HCT116 (cell line): Measurements from ENCODE around the gene ART1. TPM values are rescaled to one million over a fixed set of nuclear protein-coding genes. Genes with fewer than 3 reads are reported as not detected.

ENCODE experiments used
- ATAC-seq: fragments of 200-7000 bp; cut with Tn5 transposase; 2 replicates; pipeline ENCODE4 v1.9.1; 2020; ENCODE audit warnings: mild to moderate bottlenecking, moderate library complexity
- BruUV-seq: library from RNA; stranded (reverse); fragments of 400-500 nt; replicated peaks from 2 replicates; lab custom pipeline; 2021; lab: Mats Ljungman, UMichigan
- CTCF ChIA-PET: fragments of 300-600 bp; sonication (Branson Sonifier 250); formaldehyde crosslinking; loops from one replicate; lab custom pipeline; 2021; ENCODE audit warnings: antibody characterized with exemption; lab: Charles Lee
- POLR2A ChIA-PET: fragments of 300-600, 350-600 bp; sonication (Branson Sonifier 250); formaldehyde crosslinking; loops from one replicate; lab custom pipeline; 2021; ENCODE audit warnings: antibody characterized with exemption; lab: Charles Lee
- RAD21 ChIA-PET, 2 experiments: fragments of 300-600 bp; sonication (Branson Sonifier 250); formaldehyde crosslinking; loops; one replicate each; lab custom pipeline; 2023; ENCODE audit warnings: low total read pairs in 2 of 2; ENCODE audit not compliant: uncharacterized antibody in 2 of 2, unreplicated experiment in 2 of 2, low non-redundant PET in 1 of 2; lab: Charles Lee
- DNase-seq: peaks from one replicate; pipeline ENCODE4 v3.0.0-alpha.2; 2010; ENCODE audit warnings: low read depth, low spot score
- H2AFZ ChIP-seq: fragments of 200-600 bp; shearing (Covaris generic), sonication (generic); 2 replicates; pipeline ENCODE4 v1.6.1; 2017; ENCODE audit warnings: low read depth, mixed run types, mixed read lengths, antibody characterized with exemption, low read length; ENCODE audit not compliant: poor library complexity, severe bottlenecking
- H3K27ac ChIP-seq: 2 replicates; pipeline ENCODE4 v1.5.1; 2012; ENCODE audit warnings: low read depth, low read length
- H3K27me3 ChIP-seq: fragments of 200-600 bp; sonication (generic); 2 replicates; pipeline ENCODE4 v1.6.1; 2016; ENCODE audit warnings: mixed run types, low read length, mixed read lengths; ENCODE audit not compliant: insufficient read depth
- H3K36me3 ChIP-seq, 2 experiments: fragments of 200-500 bp in 1 of 2; fragments of 200-600 bp in 1 of 2; sonication (Bioruptor generic) in 1 of 2; sonication (generic) in 1 of 2; 2 replicates each; pipeline versions ENCODE4 v1.5.1 to v1.6.1; 2014 to 2016; ENCODE audit warnings: low read length in 2 of 2, inconsistent platforms in 1 of 2, mixed read lengths in 1 of 2, mixed run types in 1 of 2; ENCODE audit not compliant: insufficient read depth in 2 of 2, control insufficient read depth in 1 of 2
- H3K4me1 ChIP-seq, 2 experiments: fragments of 200-600 bp in 1 of 2; sonication (generic) in 1 of 2; 2 replicates each; pipeline versions ENCODE4 v1.5.1 to v1.6.1; 2012 to 2017; ENCODE audit warnings: low read length in 2 of 2, inconsistent platforms in 1 of 2, mild to moderate bottlenecking in 1 of 2, mixed read lengths in 1 of 2, mixed run types in 1 of 2, moderate library complexity in 1 of 2; ENCODE audit not compliant: insufficient read depth in 2 of 2, control insufficient read depth in 1 of 2
- H3K4me2 ChIP-seq: fragments of 200-600 bp; sonication (generic); 2 replicates; pipeline ENCODE4 v1.6.1; 2017; ENCODE audit warnings: mixed run types, low read length, mixed read lengths
- H3K4me3 ChIP-seq, 2 experiments: fragments of 200-600 bp in 1 of 2; sonication (generic) in 1 of 2; replicated peaks in 1 of 2; 2 replicates each; pipeline ENCODE4 v1.5.1; 2011 to 2016; ENCODE audit warnings: low read length in 2 of 2, control low read depth in 1 of 2, low read depth in 1 of 2, mild to moderate bottlenecking in 1 of 2, mixed read lengths in 1 of 2, mixed run types in 1 of 2
- H3K79me2 ChIP-seq: fragments of 200-600 bp; sonication (generic); 2 replicates; pipeline ENCODE4 v1.6.1; 2017; ENCODE audit warnings: mild to moderate bottlenecking, mixed run types, low read length, moderate library complexity, mixed read lengths; ENCODE audit not compliant: insufficient read depth
- H3K9ac ChIP-seq: fragments of 200-600 bp; sonication (generic); 2 replicates; pipeline ENCODE4 v1.6.1; 2016; ENCODE audit warnings: low read length, mixed read lengths
- H3K9me2 ChIP-seq: fragments of 200-600 bp; sonication (generic), shearing (Covaris generic); 2 replicates; pipeline ENCODE4 v1.6.1; 2017; ENCODE audit warnings: mixed run types, mild to moderate bottlenecking, moderate library complexity; ENCODE audit not compliant: insufficient read depth
- H3K9me3 ChIP-seq, 2 experiments: fragments of 200-500 bp in 1 of 2; fragments of 200-600 bp in 1 of 2; sonication (Bioruptor generic) in 1 of 2; sonication (generic) in 1 of 2; 2 replicates each; pipeline ENCODE4 v1.6.1; 2014 to 2017; ENCODE audit warnings: low read length in 2 of 2, mixed read lengths in 2 of 2, inconsistent platforms in 1 of 2, low read depth in 1 of 2, mild to moderate bottlenecking in 1 of 2, mixed run types in 1 of 2, moderate library complexity in 1 of 2; ENCODE audit not compliant: control insufficient read depth in 1 of 2, insufficient read depth in 1 of 2
- H4K20me1 ChIP-seq: fragments of 200-600 bp; sonication (generic), shearing (Covaris generic); 2 replicates; pipeline ENCODE4 v1.6.1; 2017; ENCODE audit warnings: mixed run types, mild to moderate bottlenecking, moderate library complexity; ENCODE audit not compliant: insufficient read depth
- CEBPB ChIP-seq: IDR thresholded peaks from 2 replicates; pipeline ENCODE4 v1.6.1; 2012; ENCODE audit warnings: low read depth
- FOSL1 ChIP-seq: IDR thresholded peaks from 2 replicates; pipeline ENCODE4 v1.6.1; 2012; ENCODE audit warnings: low read depth
- JUND ChIP-seq: IDR thresholded peaks from 2 replicates; pipeline ENCODE4 v1.6.1; 2012
- POLR2A ChIP-seq: IDR thresholded peaks from 2 replicates; pipeline ENCODE4 v1.7.0; 2011; ENCODE audit warnings: borderline replicate concordance; ENCODE audit not compliant: insufficient read depth, insufficient read length; ENCODE audit errors: extremely low read depth
- POLR2AphosphoS5 ChIP-seq: IDR thresholded peaks from 2 replicates; pipeline ENCODE4 v1.6.1; 2011; ENCODE audit warnings: mild to moderate bottlenecking, low read depth, low read length, moderate library complexity
- SIN3A ChIP-seq: IDR thresholded peaks from 2 replicates; pipeline ENCODE4 v1.6.1; 2012; ENCODE audit warnings: low read depth
- SP1 ChIP-seq: IDR thresholded peaks from 2 replicates; pipeline ENCODE4 v1.6.1; 2012; ENCODE audit warnings: low read depth
- YY1 ChIP-seq: IDR thresholded peaks from 2 replicates; pipeline ENCODE4 v1.6.1; 2011; ENCODE audit warnings: low read length, low read depth, moderate library complexity, mild to moderate bottlenecking; ENCODE audit not compliant: insufficient replicate concordance; ENCODE audit errors: extremely low read depth
- ZFX ChIP-seq: fragments of 450-650 bp; IDR thresholded peaks from 2 replicates; pipeline ENCODE4 v1.6.1; 2017
- intact Hi-C: fragments of 100-400 bp; cut with micrococcal nuclease; formaldehyde crosslinking; loops from 2 replicates; pipeline ENCODE4 v1.10.0; 2022
- total RNA-seq: library from RNA; stranded (reverse); gene quantifications from one replicate; pipeline ENCODE4 v1.2.1, GENCODE V29; 2021; ENCODE audit not compliant: unreplicated experiment
- TF ChIP-seq, protein P1 (sequence below): IDR thresholded peaks from 2 replicates; pipeline ENCODE4 v1.6.1; 2012

Gene ART1
- total RNA-seq, 1 experiment from 2014 or later: not detected

- Histone ChIP-seq H3K27ac (no peak overlapping the region), H3K9me2 (no peaks in the 10 kb centered on the region), H3K9ac (no peak overlapping the region), H3K79me2 (peaks cover 50% of the 10 kb centered on the region), H3K4me3 (no peak overlapping the region), H3K9me3 (no peaks in the 10 kb centered on the region), H3K27me3 (no peaks in the 10 kb centered on the region), H3K4me1 (no peaks in the 10 kb centered on the region), H3K36me3 (peaks cover 53 to 57% of the 10 kb centered on the region in 2 experiments), H3K4me2 (no peak overlapping the region), H4K20me1 (no peaks in the 10 kb centered on the region), H2AFZ (no peak overlapping the region)
- ChIA-PET RAD21 (no interaction called here), CTCF (no interaction called here), POLR2A (no interaction called here)
- TF ChIP-seq JUND: no peak
- TF ChIP-seq YY1: no peak
- no peak for TF ChIP-seq SP1
- no peak for TF ChIP-seq ZFX
- no peak for TF ChIP-seq CEBPB
- TF ChIP-seq POLR2AphosphoS5: no peak
- TF ChIP-seq POLR2A: no peak
- no peak for TF ChIP-seq FOSL1
- TF ChIP-seq SIN3A: no peak
- TF ChIP-seq, protein P1, sequence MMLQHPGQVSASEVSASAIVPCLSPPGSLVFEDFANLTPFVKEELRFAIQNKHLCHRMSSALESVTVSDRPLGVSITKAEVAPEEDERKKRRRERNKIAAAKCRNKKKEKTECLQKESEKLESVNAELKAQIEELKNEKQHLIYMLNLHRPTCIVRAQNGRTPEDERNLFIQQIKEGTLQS: no peak
- ATAC-seq (no peak), DNase-seq (no peak)
- intact Hi-C loops: no loop called here
- no TSS peak for BruUV-seq
Observed at GRCh38 chr11:3712274-3712673, 67.3 kb downstream of the ART1 start.

Other genes with a start within 250 kb of the ART1 start
- 5.6 TPM for gene ART5, start 3.1 kb upstream of the ART1 start, total RNA-seq
- 3.0 TPM for gene CHRNA10, start 26.3 kb downstream of the ART1 start, total RNA-seq
- 98.4 TPM for gene NUP98, start 152.4 kb downstream of the ART1 start, total RNA-seq
- 30.5 TPM for gene PGAP2, start 163.4 kb downstream of the ART1 start, total RNA-seq
- 49.1 TPM for gene RHOG, start 195.8 kb downstream of the ART1 start, total RNA-seq
- 22.3 TPM for gene STIM1, start 210.5 kb downstream of the ART1 start, total RNA-seq